Measurements from ENCODE around the gene SAP30L. TPM values are rescaled to one million over a fixed set of nuclear protein-coding genes. Genes with fewer than 3 reads are reported as not detected.

SAP30L gene
- total and polyA plus RNA-seq, 2 experiments from 2014 or later, result 21.4 to 29.3 TPM

GRCh38 chr5:154485850-154486426 is 40.1 kb downstream of the SAP30L start:
- Histone ChIP-seq H3K36me3 (ENCODE audit: insufficient read depth) (no peaks in the 10 kb centered on the region), H3K79me2 (replicated peaks; ENCODE audit: insufficient read depth) (no peaks in the 10 kb centered on the region), H4K20me1 (replicated peaks; ENCODE audit: insufficient read depth) (peaks cover 27% of the 10 kb centered on the region), H2AFZ (no peak overlapping the region), H3K4me2 (peak overlapping the region; percentile 68), H3K4me1 (ENCODE audit: insufficient read depth) (peaks cover 59% of the 10 kb centered on the region), H3K9me2 (ENCODE audit: insufficient read depth) (no peaks in the 10 kb centered on the region), H3K4me3 (peak overlapping the region; percentile 50; the same call in 1 of the 2 replicates), H3F3A (replicated peaks; ENCODE audit: low read depth) (peaks cover 36% of the 10 kb centered on the region), H3K27me3 (ENCODE audit: insufficient read depth) (peaks cover 95% of the 10 kb centered on the region), H3K27ac (ENCODE audit: low read depth) (no peak overlapping the region)
- TF ChIP-seq EZH2phosphoT487 (IDR thresholded peaks at IDR 0.05; ENCODE audit: unreplicated experiment), result no peak
- TF ChIP-seq, protein P1, sequence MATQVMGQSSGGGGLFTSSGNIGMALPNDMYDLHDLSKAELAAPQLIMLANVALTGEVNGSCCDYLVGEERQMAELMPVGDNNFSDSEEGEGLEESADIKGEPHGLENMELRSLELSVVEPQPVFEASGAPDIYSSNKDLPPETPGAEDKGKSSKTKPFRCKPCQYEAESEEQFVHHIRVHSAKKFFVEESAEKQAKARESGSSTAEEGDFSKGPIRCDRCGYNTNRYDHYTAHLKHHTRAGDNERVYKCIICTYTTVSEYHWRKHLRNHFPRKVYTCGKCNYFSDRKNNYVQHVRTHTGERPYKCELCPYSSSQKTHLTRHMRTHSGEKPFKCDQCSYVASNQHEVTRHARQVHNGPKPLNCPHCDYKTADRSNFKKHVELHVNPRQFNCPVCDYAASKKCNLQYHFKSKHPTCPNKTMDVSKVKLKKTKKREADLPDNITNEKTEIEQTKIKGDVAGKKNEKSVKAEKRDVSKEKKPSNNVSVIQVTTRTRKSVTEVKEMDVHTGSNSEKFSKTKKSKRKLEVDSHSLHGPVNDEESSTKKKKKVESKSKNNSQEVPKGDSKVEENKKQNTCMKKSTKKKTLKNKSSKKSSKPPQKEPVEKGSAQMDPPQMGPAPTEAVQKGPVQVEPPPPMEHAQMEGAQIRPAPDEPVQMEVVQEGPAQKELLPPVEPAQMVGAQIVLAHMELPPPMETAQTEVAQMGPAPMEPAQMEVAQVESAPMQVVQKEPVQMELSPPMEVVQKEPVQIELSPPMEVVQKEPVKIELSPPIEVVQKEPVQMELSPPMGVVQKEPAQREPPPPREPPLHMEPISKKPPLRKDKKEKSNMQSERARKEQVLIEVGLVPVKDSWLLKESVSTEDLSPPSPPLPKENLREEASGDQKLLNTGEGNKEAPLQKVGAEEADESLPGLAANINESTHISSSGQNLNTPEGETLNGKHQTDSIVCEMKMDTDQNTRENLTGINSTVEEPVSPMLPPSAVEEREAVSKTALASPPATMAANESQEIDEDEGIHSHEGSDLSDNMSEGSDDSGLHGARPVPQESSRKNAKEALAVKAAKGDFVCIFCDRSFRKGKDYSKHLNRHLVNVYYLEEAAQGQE (IDR thresholded peaks at IDR 0.05; ENCODE audit: unreplicated experiment), result no peak
- TF ChIP-seq, protein P2, sequence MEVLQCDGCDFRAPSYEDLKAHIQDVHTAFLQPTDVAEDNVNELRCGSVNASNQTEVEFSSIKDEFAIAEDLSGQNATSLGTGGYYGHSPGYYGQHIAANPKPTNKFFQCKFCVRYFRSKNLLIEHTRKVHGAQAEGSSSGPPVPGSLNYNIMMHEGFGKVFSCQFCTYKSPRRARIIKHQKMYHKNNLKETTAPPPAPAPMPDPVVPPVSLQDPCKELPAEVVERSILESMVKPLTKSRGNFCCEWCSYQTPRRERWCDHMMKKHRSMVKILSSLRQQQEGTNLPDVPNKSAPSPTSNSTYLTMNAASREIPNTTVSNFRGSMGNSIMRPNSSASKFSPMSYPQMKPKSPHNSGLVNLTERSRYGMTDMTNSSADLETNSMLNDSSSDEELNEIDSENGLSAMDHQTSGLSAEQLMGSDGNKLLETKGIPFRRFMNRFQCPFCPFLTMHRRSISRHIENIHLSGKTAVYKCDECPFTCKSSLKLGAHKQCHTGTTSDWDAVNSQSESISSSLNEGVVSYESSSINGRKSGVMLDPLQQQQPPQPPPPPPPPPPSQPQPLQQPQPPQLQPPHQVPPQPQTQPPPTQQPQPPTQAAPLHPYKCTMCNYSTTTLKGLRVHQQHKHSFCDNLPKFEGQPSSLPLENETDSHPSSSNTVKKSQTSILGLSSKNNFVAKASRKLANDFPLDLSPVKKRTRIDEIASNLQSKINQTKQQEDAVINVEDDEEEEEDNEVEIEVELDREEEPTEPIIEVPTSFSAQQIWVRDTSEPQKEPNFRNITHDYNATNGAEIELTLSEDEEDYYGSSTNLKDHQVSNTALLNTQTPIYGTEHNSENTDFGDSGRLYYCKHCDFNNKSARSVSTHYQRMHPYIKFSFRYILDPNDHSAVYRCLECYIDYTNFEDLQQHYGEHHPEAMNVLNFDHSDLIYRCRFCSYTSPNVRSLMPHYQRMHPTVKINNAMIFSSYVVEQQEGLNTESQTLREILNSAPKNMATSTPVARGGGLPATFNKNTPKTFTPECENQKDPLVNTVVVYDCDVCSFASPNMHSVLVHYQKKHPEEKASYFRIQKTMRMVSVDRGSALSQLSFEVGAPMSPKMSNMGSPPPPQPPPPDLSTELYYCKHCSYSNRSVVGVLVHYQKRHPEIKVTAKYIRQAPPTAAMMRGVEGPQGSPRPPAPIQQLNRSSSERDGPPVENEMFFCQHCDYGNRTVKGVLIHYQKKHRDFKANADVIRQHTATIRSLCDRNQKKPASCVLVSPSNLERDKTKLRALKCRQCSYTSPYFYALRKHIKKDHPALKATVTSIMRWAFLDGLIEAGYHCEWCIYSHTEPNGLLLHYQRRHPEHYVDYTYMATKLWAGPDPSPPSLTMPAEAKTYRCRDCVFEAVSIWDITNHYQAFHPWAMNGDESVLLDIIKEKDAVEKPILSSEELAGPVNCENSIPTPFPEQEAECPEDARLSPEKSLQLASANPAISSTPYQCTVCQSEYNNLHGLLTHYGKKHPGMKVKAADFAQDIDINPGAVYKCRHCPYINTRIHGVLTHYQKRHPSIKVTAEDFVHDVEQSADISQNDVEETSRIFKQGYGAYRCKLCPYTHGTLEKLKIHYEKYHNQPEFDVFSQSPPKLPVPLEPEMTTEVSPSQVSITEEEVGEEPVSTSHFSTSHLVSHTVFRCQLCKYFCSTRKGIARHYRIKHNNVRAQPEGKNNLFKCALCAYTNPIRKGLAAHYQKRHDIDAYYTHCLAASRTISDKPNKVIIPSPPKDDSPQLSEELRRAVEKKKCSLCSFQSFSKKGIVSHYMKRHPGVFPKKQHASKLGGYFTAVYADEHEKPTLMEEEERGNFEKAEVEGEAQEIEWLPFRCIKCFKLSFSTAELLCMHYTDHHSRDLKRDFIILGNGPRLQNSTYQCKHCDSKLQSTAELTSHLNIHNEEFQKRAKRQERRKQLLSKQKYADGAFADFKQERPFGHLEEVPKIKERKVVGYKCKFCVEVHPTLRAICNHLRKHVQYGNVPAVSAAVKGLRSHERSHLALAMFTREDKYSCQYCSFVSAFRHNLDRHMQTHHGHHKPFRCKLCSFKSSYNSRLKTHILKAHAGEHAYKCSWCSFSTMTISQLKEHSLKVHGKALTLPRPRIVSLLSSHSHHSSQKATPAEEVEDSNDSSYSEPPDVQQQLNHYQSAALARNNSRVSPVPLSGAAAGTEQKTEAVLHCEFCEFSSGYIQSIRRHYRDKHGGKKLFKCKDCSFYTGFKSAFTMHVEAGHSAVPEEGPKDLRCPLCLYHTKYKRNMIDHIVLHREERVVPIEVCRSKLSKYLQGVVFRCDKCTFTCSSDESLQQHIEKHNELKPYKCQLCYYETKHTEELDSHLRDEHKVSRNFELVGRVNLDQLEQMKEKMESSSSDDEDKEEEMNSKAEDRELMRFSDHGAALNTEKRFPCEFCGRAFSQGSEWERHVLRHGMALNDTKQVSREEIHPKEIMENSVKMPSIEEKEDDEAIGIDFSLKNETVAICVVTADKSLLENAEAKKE (CRISPR knock-in tag; IDR thresholded peaks at IDR 0.05), result no peak
- TF ChIP-seq POLR2AphosphoS5 (IDR thresholded peaks at IDR 0.05; ENCODE audit: low read depth), result no peak
- TF ChIP-seq JUNB (IDR thresholded peaks at IDR 0.05; ENCODE audit: unreplicated experiment), result no peak
- TF ChIP-seq, protein P3, sequence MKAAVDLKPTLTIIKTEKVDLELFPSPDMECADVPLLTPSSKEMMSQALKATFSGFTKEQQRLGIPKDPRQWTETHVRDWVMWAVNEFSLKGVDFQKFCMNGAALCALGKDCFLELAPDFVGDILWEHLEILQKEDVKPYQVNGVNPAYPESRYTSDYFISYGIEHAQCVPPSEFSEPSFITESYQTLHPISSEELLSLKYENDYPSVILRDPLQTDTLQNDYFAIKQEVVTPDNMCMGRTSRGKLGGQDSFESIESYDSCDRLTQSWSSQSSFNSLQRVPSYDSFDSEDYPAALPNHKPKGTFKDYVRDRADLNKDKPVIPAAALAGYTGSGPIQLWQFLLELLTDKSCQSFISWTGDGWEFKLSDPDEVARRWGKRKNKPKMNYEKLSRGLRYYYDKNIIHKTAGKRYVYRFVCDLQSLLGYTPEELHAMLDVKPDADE (IDR thresholded peaks at IDR 0.05), result no peak
- TF ChIP-seq ZNF114 (CRISPR knock-in tag; IDR thresholded peaks at IDR 0.05), result no peak
- TF ChIP-seq EZH2 (IDR thresholded peaks at IDR 0.05; ENCODE audit: low read depth, unreplicated experiment), result no peak
- no peak for TF ChIP-seq CTCF (conservative IDR thresholded peaks at IDR 0.05; ENCODE audit: low read depth in 2 of 2)
- no peak for TF ChIP-seq STAT1 (IDR thresholded peaks at IDR 0.05; ENCODE audit: unreplicated experiment)
- no peak for TF ChIP-seq CREB1 (CRISPR knock-in tag; IDR thresholded peaks at IDR 0.05; ENCODE audit: low read depth)
- no peak for TF ChIP-seq ZNF331 (CRISPR knock-in tag; IDR thresholded peaks at IDR 0.05; ENCODE audit: low read depth)
- no peak for TF ChIP-seq NANOG (IDR thresholded peaks at IDR 0.05; ENCODE audit: borderline replicate concordance)
- ATAC-seq (no peak), DNase-seq (ENCODE audit: low spot score) (no peak)
- no peak overlapping the region for H3K27ac Mint-ChIP-seq
- H3K27me3 Mint-ChIP-seq (ENCODE audit: insufficient read depth, low read depth, poor library complexity), result peaks cover 72% of the 10 kb centered on the region
- H3K4me3 Mint-ChIP-seq, result no peak overlapping the region; the same call in 2 of the 3 replicates
- no peaks in the 10 kb centered on the region for H3K36me3 Mint-ChIP-seq (ENCODE audit: low read depth)
- peaks cover 49% of the 10 kb centered on the region for H3K4me1 Mint-ChIP-seq
- no peaks in the 10 kb centered on the region for H3K9me3 Mint-ChIP-seq
